CD4-positive, alpha-beta T cell treated with Interleukin-2 at 100 ng/mL for 4 hours (primary cell): ENCODE results near the gene NAPA.

Source experiments
- DNase-seq: peaks from one replicate; pipeline ENCODE4 v3.0.0-alpha.2; 2020; ENCODE audit warnings: low spot score

The NAPA gene

DNA sequence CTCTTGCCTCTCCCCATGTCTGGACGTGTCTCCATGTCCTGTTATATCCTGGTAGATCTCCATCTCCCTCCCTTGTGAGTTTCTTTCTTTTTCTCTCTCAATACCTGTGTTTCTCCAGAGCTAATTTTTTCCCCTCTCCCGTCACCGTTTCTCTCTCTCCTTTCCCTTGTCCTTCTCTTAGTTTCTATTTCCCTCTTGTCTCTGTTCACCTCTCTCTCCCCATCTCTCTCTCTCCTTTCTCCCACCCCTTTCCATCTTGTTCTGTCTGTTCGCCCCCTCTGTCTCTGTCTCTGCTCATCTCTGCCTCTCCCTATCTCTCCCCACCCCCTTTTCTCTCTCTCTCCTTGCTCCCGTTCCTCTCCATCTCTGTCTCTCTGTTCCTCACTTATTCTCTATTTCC is 56.2 kb downstream of the NAPA start:
- no peak for DNase-seq

DNA sequence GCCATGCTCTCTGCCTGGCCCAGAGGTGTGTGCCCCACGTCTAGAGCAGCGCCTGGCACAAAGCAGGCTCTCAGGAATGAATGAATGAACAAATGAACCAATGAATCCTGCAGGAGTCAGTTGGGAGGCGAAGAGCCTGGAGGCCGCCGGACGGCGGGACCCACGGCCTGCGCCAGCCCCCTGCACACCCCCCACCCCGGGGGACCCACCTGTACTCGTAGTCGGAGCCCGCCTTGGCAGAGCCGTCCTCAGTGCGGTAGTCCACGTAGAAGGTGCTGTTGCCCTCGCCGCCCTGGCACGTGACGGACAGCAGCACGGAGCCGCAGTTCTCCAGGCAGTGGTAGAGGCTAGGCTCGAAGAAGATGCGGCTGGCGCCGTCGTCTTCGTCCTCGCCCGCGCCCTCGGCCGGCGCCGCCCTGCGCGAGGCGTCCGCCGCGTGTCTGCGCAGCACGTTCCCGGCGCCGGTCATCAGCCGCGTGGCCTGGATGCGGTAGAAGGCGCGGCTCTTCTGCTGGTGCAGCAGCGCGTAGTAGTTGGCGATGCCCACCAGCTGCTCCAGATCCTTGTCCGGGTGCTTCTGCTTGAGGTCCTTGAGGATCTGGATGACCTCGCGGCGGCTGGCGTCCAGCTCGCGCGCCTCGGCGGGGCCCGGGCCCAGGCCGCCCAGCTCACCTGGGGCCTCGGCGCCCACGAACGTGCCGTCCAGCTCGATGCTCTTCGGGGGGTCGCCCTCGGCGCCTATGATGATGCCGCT is 58.0 kb downstream of the NAPA start:
- DNase-seq, result no peak

- no peak for DNase-seq
Measured at GRCh38 chr19:47450478-47450877, 64.4 kb downstream of the NAPA start.

GRCh38 chr19:47448360-47448727 is 66.5 kb downstream of the NAPA start:
- no peak for DNase-seq

DNA sequence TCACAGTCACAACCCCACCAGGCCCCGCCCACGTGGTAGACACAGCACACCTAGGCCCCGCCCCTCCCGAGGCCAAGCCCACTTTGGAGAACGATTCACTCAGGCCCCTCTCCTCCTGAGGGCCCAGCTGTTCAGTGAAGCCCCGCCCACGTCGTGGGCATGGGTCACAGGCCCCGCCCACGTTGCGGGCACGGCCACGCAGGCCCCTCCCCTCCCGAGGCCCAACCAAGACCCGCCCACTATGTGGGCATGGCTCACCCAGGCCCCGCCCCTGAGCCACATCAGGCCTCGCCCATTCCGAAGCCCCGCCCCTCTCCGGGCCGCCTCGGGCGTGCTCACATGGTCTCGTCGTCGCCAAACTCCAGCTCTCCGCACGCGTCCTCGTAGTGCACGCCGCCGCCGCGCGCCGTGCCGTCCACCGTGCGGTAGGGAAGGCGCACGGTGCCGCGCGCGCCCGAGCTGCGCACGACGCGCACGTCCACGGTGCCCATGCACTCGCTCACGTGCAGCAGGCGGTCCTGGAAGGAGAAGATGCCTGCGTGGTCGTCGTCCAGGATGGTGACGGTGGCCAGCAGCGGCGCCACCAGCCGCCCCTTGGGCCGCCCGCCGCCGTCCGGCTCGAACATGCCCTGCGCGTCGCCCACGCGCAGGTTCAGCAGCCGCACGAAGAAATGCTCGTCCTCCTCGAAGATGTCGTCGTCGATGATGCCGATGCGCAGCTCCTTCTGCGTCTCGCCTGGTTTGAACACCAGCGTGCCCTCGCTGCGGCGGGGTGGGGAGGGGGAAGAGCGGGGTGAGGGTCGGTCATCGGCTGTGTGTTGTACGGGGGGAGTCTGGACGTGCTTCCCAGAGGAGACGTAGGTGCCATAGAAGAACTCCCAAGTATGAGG is 67.1 kb downstream of the NAPA start:
- no peak for DNase-seq

- DNase-seq, result no peak
Measured at GRCh38 chr19:47446534-47447469, 68.1 kb downstream of the NAPA start.

- DNase-seq, result peak; percentile 50
Measured at GRCh38 chr19:47445937-47446402, 68.9 kb downstream of the NAPA start.

DNA sequence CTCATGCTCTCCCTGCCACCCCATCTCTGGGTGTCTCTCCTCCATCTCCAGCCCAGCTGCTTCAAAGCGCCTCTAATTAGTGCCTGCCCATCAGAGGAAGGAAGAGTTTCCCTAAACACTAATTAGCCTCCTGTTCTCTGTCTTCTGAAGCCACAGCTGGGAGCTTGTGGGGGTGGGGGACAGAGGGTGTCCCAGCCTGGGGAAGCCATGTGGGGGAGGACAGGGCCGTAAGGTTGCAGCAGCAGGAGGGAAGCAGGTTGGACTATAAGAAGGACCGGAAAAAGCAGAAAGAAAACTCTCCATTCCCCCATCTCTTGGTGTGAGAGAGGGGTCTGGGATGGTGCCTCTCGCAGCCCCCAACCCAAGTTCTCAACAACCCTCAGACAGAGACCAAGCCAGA is 69.3 kb downstream of the NAPA start:
- no peak for DNase-seq

DNA sequence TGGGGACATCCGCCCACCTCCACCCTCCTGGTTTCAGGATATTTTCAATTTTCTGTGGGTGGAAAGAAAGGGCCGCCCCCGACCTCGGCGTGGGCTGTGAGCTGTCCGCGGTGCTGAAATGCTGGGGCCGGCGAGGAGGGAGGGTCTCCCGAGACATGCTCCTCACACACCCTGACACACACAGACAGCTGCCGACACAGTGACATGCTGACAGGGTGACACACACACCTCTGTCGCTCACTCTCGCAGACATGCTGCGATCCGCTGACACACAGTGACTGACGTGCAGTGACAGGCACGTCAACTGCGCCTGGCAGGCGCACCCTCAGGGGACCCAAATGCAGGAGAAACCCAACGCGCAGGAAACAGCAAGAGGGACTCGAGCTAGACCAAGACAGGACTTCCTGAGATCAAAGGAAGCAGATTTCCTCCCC is 70.5 kb downstream of the NAPA start:
- DNase-seq, result peak; percentile 40

DNA sequence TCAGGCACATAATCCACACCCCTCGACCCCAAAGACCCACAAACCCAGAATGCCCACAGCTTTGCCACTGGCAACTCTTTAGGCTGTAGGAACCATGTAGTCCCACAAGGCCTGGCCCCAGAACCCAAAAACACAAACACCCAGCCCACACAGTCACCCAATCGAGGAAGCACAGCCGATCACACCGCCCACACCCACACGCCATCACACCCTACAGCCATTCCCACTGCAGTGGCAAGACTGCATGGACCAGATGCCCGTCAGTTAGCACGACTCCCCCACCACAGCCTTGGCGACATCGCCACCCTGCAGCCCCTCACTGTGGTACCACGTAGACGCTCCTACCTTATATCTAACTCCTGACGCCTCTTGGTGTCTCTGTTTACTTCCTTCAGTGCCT is 71.5 kb downstream of the NAPA start:
- DNase-seq, result no peak

DNA sequence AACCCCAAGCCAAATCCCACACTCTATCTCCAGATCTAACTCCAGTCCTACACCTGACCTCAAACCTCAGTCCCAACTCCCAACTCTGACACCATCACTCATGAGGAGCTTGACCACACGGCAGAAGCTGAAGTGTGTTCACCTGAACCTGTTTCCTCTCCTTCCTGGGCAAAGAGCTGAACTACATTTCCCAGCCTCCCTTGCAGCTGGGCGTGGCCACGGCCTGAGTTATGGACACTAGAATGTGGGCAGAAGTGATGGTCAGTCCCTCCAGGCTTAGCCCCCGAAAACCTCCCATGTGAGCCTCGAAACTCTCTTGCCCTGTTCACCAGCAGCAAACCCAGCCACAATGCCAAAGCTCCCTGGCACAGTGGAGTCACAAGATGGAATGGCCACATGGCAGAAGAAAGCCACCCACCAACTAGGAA is 76.1 kb downstream of the NAPA start:
- DNase-seq, result no peak
